GM08714 (cell line): ENCODE results near the gene ZNF674.
A peak's percentile ranks its signal among the peaks of the same experiment; 100 is the strongest.
"Not testable (repeated sequence)": the region's sequence is repeated elsewhere in the genome, so short reads cannot be mapped to it uniquely, and the experiment has no call there.

Source experiments
- H3K4me3 ChIP-seq: fragments of 200-500 bp; sonication (Bioruptor generic); 2 replicates; pipeline ENCODE4 v1.5.1; 2014; ENCODE audit warnings: mild to moderate bottlenecking, low read length, inconsistent platforms
- ZNF274 ChIP-seq: IDR thresholded peaks from 2 replicates; pipeline ENCODE4 v1.6.1; 2012; ENCODE audit warnings: mild to moderate bottlenecking, low read depth, low read length

Gene ZNF674

GRCh38 chrX:46549914-46550313 lies 4.7 kb upstream of the ZNF674 start:
- H3K4me3 ChIP-seq, result no peak overlapping the region
- TF ChIP-seq ZNF274, result no peak

DNA sequence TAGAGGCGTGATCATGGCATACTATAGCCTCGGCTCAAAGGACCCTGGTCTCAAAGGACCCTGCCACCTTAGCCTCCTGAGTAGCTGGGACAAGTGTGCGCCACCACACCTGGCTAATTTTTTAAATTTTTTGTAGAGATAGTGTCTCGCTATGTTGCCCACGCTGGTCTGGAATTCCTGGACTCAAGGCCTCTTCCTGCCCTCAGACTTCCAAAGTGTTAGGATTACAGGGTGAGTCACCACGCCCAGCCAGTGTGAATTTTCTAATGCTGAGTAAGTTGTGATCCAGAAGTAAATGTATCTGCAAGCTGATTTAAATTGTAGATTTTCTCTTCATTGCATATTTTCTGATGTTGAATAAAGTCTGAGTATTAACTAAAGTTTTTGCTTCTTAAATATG lies 2.6 kb upstream of the ZNF674 start:
- no peak for TF ChIP-seq ZNF274
- no peak overlapping the region for H3K4me3 ChIP-seq

DNA sequence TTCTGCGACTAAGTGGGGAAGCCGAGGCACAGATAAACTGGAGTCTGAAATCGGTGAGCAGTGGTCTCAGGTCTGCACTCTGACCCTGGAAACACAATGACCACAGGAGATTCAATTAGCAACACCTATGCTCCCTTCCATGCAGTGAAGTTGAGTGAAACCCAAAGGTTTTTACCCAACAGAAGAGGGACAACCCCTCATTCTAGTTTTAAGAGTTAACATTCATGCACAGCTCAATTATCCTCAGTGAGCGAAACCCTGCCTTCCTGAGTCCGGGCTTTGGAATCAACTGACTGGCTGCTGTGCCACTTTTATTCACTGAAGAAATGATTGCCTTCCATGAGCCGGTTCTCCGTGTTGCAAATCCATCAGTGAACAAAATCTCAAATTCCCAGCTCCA lies 694 bp downstream of the ZNF674 start:
- peak overlapping the region; percentile 86 for H3K4me3 ChIP-seq

DNA sequence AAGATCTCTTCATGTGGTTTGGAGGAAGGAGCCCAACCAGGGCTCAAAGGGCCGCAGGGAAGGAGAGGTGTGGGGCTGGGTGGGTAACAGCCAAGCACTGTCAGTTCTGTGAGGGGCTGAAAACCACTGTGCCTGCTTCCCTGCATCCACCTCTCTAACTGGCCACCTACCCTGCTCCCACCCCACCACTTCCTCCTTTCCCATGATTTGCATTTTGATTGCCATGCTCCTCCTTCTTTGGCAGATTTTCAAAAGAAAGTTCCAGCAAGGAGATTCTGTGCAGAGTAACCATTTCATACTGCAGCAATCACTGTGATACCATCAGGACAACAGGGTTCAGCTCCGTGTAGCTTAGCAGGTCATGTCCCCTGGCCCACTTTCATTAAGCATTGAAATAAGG lies 1.8 kb downstream of the ZNF674 start:
- TF ChIP-seq ZNF274, result no peak
- H3K4me3 ChIP-seq, result no peak overlapping the region

GRCh38 chrX:46531442-46531841 lies 13.8 kb downstream of the ZNF674 start:
- H3K4me3 ChIP-seq, result no peak overlapping the region
- no peak for TF ChIP-seq ZNF274

GRCh38 chrX:46530404-46530908 lies 14.8 kb downstream of the ZNF674 start:
- H3K4me3 ChIP-seq, result not testable (repeated sequence)

- H3K4me3 ChIP-seq, result not testable (repeated sequence)
Measured at GRCh38 chrX:46529740-46530403, 15.3 kb downstream of the ZNF674 start.

- H3K4me3 ChIP-seq, result not testable (repeated sequence)
Measured at GRCh38 chrX:46528640-46529039, 16.6 kb downstream of the ZNF674 start.

DNA sequence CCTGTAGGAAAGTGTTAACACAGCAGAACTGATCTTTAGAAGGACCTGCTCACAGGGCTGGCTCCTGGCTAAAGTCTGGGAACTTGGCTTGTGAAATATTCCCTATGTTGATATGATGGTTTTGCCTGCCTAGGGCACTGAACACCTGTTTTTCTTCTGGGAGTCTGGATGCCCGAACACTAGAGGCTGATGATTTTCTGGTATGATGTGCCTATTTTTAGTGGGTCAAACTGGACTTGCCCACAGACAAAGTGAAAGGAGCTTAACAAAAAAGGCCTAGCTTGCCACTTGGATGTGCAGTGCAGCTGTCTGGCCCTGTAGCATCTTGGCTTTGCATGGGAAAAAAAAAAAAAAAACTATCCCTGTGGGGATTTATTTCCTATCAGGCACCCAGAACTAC lies 39.1 kb downstream of the ZNF674 start:
- TF ChIP-seq ZNF274, result no peak
- no peak overlapping the region for H3K4me3 ChIP-seq

DNA sequence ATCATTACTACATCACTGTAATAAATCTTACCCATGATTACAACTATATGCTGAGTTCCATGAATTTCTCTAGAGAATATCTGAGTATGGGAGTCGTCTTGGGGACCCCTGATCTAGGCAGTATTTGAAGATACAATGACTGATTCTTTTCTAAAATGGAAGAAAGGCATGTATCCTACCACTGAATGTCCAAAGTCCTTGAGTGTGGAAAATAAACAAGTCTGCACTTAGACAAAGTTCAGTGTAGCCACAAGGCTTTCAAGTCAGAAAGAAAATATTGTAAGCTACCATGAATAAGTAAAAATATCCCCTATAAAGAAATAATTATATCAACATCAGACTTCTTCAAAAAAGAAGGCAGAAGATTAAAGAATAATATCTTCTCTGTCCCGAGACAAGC lies 42.4 kb downstream of the ZNF674 start:
- TF ChIP-seq ZNF274, result no peak
- H3K4me3 ChIP-seq, result no peak overlapping the region

- TF ChIP-seq ZNF274, result peak; percentile 81
Measured at GRCh38 chrX:46500054-46500453, 45.2 kb downstream of the ZNF674 start.

DNA sequence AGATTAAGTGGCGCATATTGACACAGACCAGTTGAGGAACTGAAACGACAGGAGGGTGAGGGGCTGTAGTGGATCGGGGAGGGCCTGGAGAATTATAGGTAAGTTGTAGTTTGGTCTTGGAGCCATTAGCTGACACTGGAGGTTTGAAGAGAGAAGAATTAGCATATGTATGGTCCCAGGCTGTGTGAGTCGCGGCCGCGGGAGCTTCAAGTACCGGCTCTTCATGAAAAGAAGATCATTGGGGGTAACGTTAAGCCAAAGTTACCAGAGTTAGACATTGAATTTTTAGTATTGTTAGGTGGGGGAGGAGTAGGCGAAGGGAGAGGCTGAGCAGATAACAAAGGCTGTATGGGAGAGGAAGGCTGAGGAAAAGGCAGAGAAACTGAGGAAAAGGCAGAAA lies 56.5 kb downstream of the ZNF674 start:
- no peak overlapping the region for H3K4me3 ChIP-seq
- TF ChIP-seq ZNF274, result no peak

More at GRCh38 chrX:46500054-46500453, 45.2 kb downstream of the ZNF674 start:
- no peak overlapping the region for H3K4me3 ChIP-seq

- TF ChIP-seq ZNF274, result no peak
- H3K4me3 ChIP-seq, result no peak overlapping the region
Measured at GRCh38 chrX:46485897-46486296, 59.3 kb downstream of the ZNF674 start.

DNA sequence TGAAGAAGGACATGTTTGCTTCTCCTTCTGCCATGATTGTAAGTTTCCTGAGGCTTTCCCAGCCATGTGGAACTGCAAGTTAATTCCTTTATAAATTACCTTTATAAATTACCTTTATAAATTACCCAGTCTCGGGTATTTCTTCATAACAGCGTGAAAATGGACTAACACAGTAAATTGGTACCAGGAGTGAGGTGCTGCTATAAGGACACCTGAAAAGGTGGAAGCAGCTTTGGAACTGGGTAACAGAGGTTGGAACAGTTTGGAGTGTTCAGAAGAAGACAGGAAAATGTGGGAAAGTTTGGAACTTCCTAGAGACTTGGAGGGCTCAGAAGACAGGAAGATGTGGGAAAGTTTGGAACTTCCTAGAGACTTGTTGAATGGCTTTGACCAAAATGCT lies 66.6 kb downstream of the ZNF674 start:
- H3K4me3 ChIP-seq, result not testable (repeated sequence)

- no peak overlapping the region for H3K4me3 ChIP-seq
- TF ChIP-seq ZNF274, result no peak
Measured at GRCh38 chrX:46477435-46477834, 67.8 kb downstream of the ZNF674 start.

GRCh38 chrX:46465203-46465602 lies 80.0 kb downstream of the ZNF674 start:
- no peak for TF ChIP-seq ZNF274
- no peak overlapping the region for H3K4me3 ChIP-seq
